HepG2 (cell line): ENCODE data around the gene ATRNL1. TPM values are rescaled to one million over a fixed set of nuclear protein-coding genes. Genes with fewer than 3 reads are reported as not detected.

ENCODE experiments used
- ATAC-seq: fragments of 200-7000 bp; cut with Tn5 transposase; 3 replicates; pipeline ENCODE4 v1.9.1; 2020; ENCODE audit warnings: mild to moderate bottlenecking, moderate library complexity
- BruUV-seq: library from RNA; stranded (reverse); fragments of 400-500 nt; replicated peaks from 2 replicates; lab custom pipeline; 2021; lab: Mats Ljungman, UMichigan
- CTCF ChIA-PET: fragments of 300-600 bp; formaldehyde crosslinking; extraction: SDS; loops from one replicate; lab custom pipeline; 2021; ENCODE audit warnings: low total read pairs, inconsistent platforms, low intra/inter-chr PET ratio; lab: Yijun Ruan, JAX
- POLR2A ChIA-PET: fragments of 350-600 bp; sonication (Branson Sonifier 250); formaldehyde crosslinking; loops from one replicate; lab custom pipeline; 2020; ENCODE audit warnings: antibody characterized with exemption, inconsistent platforms; lab: Yijun Ruan, JAX
- DNase-seq: peaks from one replicate; pipeline ENCODE4 v3.0.0-alpha.2; 2015; ENCODE audit warnings: low spot score
- FAIRE-seq: peaks from 3 replicates; lab custom pipeline; 2011; peaks lifted over from hg19 to GRCh38; lab: Jason Lieb, UNC
- H2AFZ ChIP-seq: one replicate; pipeline ENCODE4 v1.6.1; 2011; ENCODE audit warnings: low read length, inconsistent platforms
- H3K27ac ChIP-seq: fragments of 300-600 bp; 3 replicates; pipeline ENCODE4 v1.8.0; 2011; ENCODE audit warnings: mixed run types, mild to moderate bottlenecking, mixed read lengths, low read length, inconsistent platforms; ENCODE audit not compliant: insufficient read depth; ENCODE audit errors: extremely low read length
- H3K27me3 ChIP-seq, 2 experiments: fragments of 200-600 bp in 1 of 2; 2 replicates in 1 of 2; 3 replicates in 1 of 2; pipeline versions ENCODE4 v1.6.0 to v1.8.0; 2011; ENCODE audit warnings: low read length in 2 of 2, mild to moderate bottlenecking in 2 of 2, moderate library complexity in 2 of 2, inconsistent platforms in 1 of 2; ENCODE audit not compliant: insufficient read depth in 2 of 2, control insufficient read depth in 1 of 2
- H3K36me3 ChIP-seq, 2 experiments: fragments of 200-600 bp in 1 of 2; replicated peaks in 1 of 2; 2 replicates in 1 of 2; 3 replicates in 1 of 2; pipeline versions ENCODE4 v1.5.1 to v1.8.0; 2011; ENCODE audit warnings: low read length in 2 of 2, inconsistent platforms in 1 of 2; ENCODE audit not compliant: insufficient read depth in 2 of 2, control insufficient read depth in 1 of 2
- H3K4me1 ChIP-seq: 2 replicates; pipeline ENCODE4 v1.5.1; 2012; ENCODE audit warnings: low read length, inconsistent platforms; ENCODE audit not compliant: insufficient read depth
- H3K4me2 ChIP-seq: 2 replicates; pipeline ENCODE4 v1.6.0; 2011; ENCODE audit warnings: low read depth, low read length, inconsistent platforms
- H3K4me3 ChIP-seq, 3 experiments: fragments of 200-600 bp in 1 of 3; sonication (generic), shearing (Covaris generic) in 1 of 3; replicated peaks in 1 of 3; 2 replicates each; pipeline ENCODE4 v1.5.1; 2011 to 2016; ENCODE audit warnings: low read length in 3 of 3, inconsistent platforms in 2 of 3, low read depth in 2 of 3, mild to moderate bottlenecking in 2 of 3, control low read depth in 1 of 3, mixed read lengths in 1 of 3; ENCODE audit not compliant: insufficient read depth in 1 of 3
- H3K79me2 ChIP-seq: one replicate; pipeline ENCODE4 v1.6.1; 2011; ENCODE audit warnings: low read length, inconsistent platforms; ENCODE audit not compliant: insufficient read depth
- H3K9ac ChIP-seq: 2 replicates; pipeline ENCODE4 v1.6.0; 2011; ENCODE audit warnings: mild to moderate bottlenecking, low read depth, low read length, inconsistent platforms; ENCODE audit not compliant: insufficient read depth
- H3K9me3 ChIP-seq: 2 replicates; pipeline ENCODE4 v1.5.1; 2012; ENCODE audit warnings: mild to moderate bottlenecking, low read length
- H4K20me1 ChIP-seq: 2 replicates; pipeline ENCODE4 v1.6.0; 2011; ENCODE audit warnings: inconsistent platforms, mild to moderate bottlenecking, low read length, moderate library complexity; ENCODE audit not compliant: insufficient read depth
- AGO2 ChIP-seq: fragments of 200-400 bp; formaldehyde crosslinking; optimal IDR thresholded peaks from 2 replicates; pipeline ENCODE3; 2017; ENCODE audit warnings: mild to moderate bottlenecking, low read depth, low read length, moderate library complexity
- ATF4 ChIP-seq, 2 experiments: fragments of 450-650 bp in 1 of 2; sonication (generic) in 1 of 2; formaldehyde crosslinking; IDR thresholded peaks; 2 replicates each; pipeline versions ENCODE4 v1.5.0 to v1.8.0; 2020 to 2022; ENCODE audit warnings: mild to moderate bottlenecking in 1 of 2, missing genetic modification reagents in 1 of 2
- KAT7 ChIP-seq: IDR thresholded peaks from 2 replicates; pipeline ENCODE4 v1.6.1; 2018; ENCODE audit warnings: borderline replicate concordance, missing compliant biosample characterization
- TCF12 ChIP-seq, 2 experiments: fragments of 450-650 bp in 1 of 2; sonication (generic) in 1 of 2; formaldehyde crosslinking in 1 of 2; IDR thresholded peaks; 2 replicates each; pipeline versions ENCODE4 v1.6.1 to v1.8.0; 2017 to 2022; ENCODE audit warnings: antibody characterized with exemption in 1 of 2, mild to moderate bottlenecking in 1 of 2, missing genetic modification reagents in 1 of 2, moderate library complexity in 1 of 2
- ZNF20 ChIP-seq: sonication (generic); formaldehyde crosslinking; IDR thresholded peaks from 2 replicates; pipeline ENCODE4 v1.4.0; 2020; ENCODE audit warnings: mild to moderate bottlenecking, moderate library complexity, missing genetic modification reagents
- ZNF276 ChIP-seq: sonication (generic); formaldehyde crosslinking; IDR thresholded peaks from 2 replicates; pipeline ENCODE4 v1.4.0; 2020; ENCODE audit warnings: mild to moderate bottlenecking, low read depth, missing genetic modification reagents
- ZNF382 ChIP-seq: sonication (generic); formaldehyde crosslinking; IDR thresholded peaks from 2 replicates; pipeline ENCODE4 v1.5.0; 2020; ENCODE audit warnings: missing genetic modification reagents, mild to moderate bottlenecking, borderline replicate concordance
- ZNF589 ChIP-seq: sonication (generic); formaldehyde crosslinking; conservative IDR thresholded peaks from 2 replicates; pipeline ENCODE4 v1.8.0; 2022; ENCODE audit warnings: mild to moderate bottlenecking, moderate library complexity, missing genetic modification reagents
- ZNF598 ChIP-seq: sonication (generic); formaldehyde crosslinking; IDR thresholded peaks from 2 replicates; pipeline ENCODE4 v1.5.1; 2020; ENCODE audit warnings: mild to moderate bottlenecking, missing genetic modification reagents, borderline replicate concordance
- WGBS: methylation state at CpG from one replicate; pipeline ENCODE4 v1.1.6; 2017; ENCODE audit warnings: low lambda C conversion rate; 5-methylcytosine and 5-hydroxymethylcytosine counted together
- in situ Hi-C: cut with HindIII; loops from 2 replicates; pipeline ENCODE4 v1.10.0; 2017; ENCODE audit warnings: low pct_unique_long_range_greater_than_20kb; ENCODE audit not compliant: extremely low pct_ligation_motif_present
- intact Hi-C: fragments of 100-400 bp; cut with micrococcal nuclease; formaldehyde crosslinking; loops from one replicate; pipeline ENCODE4 v1.10.0; 2022; ENCODE audit not compliant: unreplicated experiment
- polyA plus RNA-seq, 8 experiments: library from polyadenylated mRNA; depleted of rRNA in 3 of 8; stranded (reverse) in 7 of 8; unstranded in 1 of 8; fragments of >200 nt; fragmentation: Illumina TruSeq in 4 of 8; extraction: Trizol in 4 of 8; gene quantifications; 2 replicates each; pipeline versions ENCODE4 v1.2.1 to v1.2.3, GENCODE V29; 2011 to 2016; ENCODE audit warnings: low read depth in 4 of 8, missing spikeins in 1 of 8, mixed read lengths in 1 of 8; ENCODE audit not compliant: insufficient read depth in 1 of 8
- total RNA-seq, 5 experiments: library from RNA; depleted of rRNA; stranded (reverse); fragments of >200 nt; fragmentation: Illumina TruSeq; extraction: Trizol; gene quantifications; 2 replicates each; pipeline ENCODE4 v1.2.3, GENCODE V29; 2016; ENCODE audit warnings: low read depth in 1 of 5
- TF ChIP-seq, protein P1 (sequence below): sonication (generic); formaldehyde crosslinking; conservative IDR thresholded peaks from 2 replicates; pipeline ENCODE4 v1.8.1; 2023; ENCODE audit warnings: missing genetic modification reagents
- TF ChIP-seq, protein P2 (sequence below): sonication (generic); formaldehyde crosslinking; IDR thresholded peaks from 2 replicates; pipeline ENCODE4 v1.5.0; 2020; ENCODE audit warnings: missing genetic modification reagents
- TF ChIP-seq, protein P3 (sequence below): sonication (generic); formaldehyde crosslinking; IDR thresholded peaks from 2 replicates; pipeline ENCODE4 v1.5.1; 2020; ENCODE audit warnings: mild to moderate bottlenecking, missing genetic modification reagents
- TF ChIP-seq, protein P4 (sequence below): sonication (generic); formaldehyde crosslinking; IDR thresholded peaks from 2 replicates; pipeline ENCODE4 v1.4.0; 2020; ENCODE audit warnings: mild to moderate bottlenecking, missing genetic modification reagents

The ATRNL1 gene
- total and polyA plus RNA-seq, 2 of the 13 experiments (the other 11 are each of a cell fraction or from before 2014, with no cell fraction given) = 0.04 TPM; not detected in 1

GRCh38 chr10:115390607-115391006, 297.4 kb downstream of the ATRNL1 start:
- ChIA-PET CTCF (no interaction called here), POLR2A (no interaction called here)
- Histone ChIP-seq H4K20me1 (no peaks in the 10 kb centered on the region), H3K36me3 (no peaks in the 10 kb centered on the region), H3K27ac (no peak overlapping the region), H3K79me2 (no peaks in the 10 kb centered on the region), H3K4me3 (no peak overlapping the region), H3K27me3 (no peaks in the 10 kb centered on the region), H2AFZ (no peak overlapping the region), H3K9me3 (peaks cover 14% of the 10 kb centered on the region; the same call in 1 of the 2 replicates), H3K9ac (no peak overlapping the region), H3K4me2 (no peak overlapping the region), H3K4me1 (no peaks in the 10 kb centered on the region)
- FAIRE-seq (no peak), ATAC-seq (no peak), DNase-seq (no peak)
- WGBS = 3% methylated on average over 1 of the region's 1 CpG
- no TSS peak for BruUV-seq
- intact Hi-C loops = no loop called here
- in situ Hi-C loops = no loop called here
- TF ChIP-seq TCF12 (IDR thresholded peaks at IDR 0.05) (no peak), TCF12 (CRISPR knock-in tag; IDR thresholded peaks at IDR 0.05) (no peak), ATF4 (CRISPR knock-in tag; IDR thresholded peaks at IDR 0.05) (no peak), ZNF589 (CRISPR knock-in tag) (no peak), ZNF276 (CRISPR knock-in tag) (no peak), ZNF598 (CRISPR knock-in tag) (no peak), KAT7 (CRISPR knock-in tag) (no peak), ZNF382 (CRISPR knock-in tag) (no peak), AGO2 (no peak), ZNF20 (CRISPR knock-in tag) (no peak)
- TF ChIP-seq, protein P1, sequence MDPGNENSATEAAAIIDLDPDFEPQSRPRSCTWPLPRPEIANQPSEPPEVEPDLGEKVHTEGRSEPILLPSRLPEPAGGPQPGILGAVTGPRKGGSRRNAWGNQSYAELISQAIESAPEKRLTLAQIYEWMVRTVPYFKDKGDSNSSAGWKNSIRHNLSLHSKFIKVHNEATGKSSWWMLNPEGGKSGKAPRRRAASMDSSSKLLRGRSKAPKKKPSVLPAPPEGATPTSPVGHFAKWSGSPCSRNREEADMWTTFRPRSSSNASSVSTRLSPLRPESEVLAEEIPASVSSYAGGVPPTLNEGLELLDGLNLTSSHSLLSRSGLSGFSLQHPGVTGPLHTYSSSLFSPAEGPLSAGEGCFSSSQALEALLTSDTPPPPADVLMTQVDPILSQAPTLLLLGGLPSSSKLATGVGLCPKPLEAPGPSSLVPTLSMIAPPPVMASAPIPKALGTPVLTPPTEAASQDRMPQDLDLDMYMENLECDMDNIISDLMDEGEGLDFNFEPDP (CRISPR knock-in tag) = no peak
- TF ChIP-seq, protein P2, sequence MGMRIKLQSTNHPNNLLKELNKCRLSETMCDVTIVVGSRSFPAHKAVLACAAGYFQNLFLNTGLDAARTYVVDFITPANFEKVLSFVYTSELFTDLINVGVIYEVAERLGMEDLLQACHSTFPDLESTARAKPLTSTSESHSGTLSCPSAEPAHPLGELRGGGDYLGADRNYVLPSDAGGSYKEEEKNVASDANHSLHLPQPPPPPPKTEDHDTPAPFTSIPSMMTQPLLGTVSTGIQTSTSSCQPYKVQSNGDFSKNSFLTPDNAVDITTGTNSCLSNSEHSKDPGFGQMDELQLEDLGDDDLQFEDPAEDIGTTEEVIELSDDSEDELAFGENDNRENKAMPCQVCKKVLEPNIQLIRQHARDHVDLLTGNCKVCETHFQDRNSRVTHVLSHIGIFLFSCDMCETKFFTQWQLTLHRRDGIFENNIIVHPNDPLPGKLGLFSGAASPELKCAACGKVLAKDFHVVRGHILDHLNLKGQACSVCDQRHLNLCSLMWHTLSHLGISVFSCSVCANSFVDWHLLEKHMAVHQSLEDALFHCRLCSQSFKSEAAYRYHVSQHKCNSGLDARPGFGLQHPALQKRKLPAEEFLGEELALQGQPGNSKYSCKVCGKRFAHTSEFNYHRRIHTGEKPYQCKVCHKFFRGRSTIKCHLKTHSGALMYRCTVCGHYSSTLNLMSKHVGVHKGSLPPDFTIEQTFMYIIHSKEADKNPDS (CRISPR knock-in tag) = no peak
- TF ChIP-seq, protein P3, sequence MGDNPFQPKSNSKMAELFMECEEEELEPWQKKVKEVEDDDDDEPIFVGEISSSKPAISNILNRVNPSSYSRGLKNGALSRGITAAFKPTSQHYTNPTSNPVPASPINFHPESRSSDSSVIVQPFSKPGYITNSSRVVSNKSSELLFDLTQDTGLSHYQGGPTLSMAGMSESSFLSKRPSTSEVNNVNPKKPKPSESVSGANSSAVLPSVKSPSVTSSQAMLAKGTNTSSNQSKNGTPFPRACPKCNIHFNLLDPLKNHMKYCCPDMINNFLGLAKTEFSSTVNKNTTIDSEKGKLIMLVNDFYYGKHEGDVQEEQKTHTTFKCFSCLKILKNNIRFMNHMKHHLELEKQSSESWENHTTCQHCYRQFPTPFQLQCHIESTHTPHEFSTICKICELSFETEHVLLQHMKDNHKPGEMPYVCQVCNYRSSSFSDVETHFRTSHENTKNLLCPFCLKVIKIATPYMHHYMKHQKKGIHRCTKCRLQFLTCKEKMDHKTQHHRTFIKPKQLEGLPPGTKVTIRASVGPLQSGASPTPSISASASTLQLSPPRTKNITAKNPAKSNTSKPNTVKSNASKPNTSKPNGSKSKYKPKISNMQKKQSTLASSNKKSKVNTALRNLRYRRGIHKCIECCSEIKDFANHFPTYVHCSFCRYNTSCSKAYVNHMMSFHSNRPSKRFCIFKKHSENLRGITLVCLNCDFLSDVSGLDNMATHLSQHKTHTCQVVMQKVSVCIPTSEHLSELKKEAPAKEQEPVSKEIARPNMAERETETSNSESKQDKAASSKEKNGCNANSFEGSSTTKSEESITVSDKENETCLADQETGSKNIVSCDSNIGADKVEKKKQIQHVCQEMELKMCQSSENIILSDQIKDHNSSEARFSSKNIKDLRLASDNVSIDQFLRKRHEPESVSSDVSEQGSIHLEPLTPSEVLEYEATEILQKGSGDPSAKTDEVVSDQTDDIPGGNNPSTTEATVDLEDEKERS (CRISPR knock-in tag) = no peak
- TF ChIP-seq, protein P4, sequence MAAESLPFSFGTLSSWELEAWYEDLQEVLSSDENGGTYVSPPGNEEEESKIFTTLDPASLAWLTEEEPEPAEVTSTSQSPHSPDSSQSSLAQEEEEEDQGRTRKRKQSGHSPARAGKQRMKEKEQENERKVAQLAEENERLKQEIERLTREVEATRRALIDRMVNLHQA (CRISPR knock-in tag) = no peak
